ACC112 (cell line): ENCODE data around the gene OBP2B.
"Not testable (repeated sequence)": the region's sequence is repeated elsewhere in the genome, so short reads cannot be mapped to it uniquely, and the experiment has no call there.

Source experiments
- H2AFZ ChIP-seq: fragments of 200-600 bp; sonication (generic); one replicate; pipeline ENCODE4 v1.6.0; 2017; ENCODE audit warnings: antibody characterized with exemption, low read length; ENCODE audit not compliant: unreplicated experiment
- H3K27ac ChIP-seq: fragments of 200-600 bp; sonication (generic); 2 replicates; pipeline ENCODE4 v1.5.1; 2014; ENCODE audit warnings: low read depth, mild to moderate bottlenecking, antibody characterized with exemption, low read length, moderate library complexity
- H3K27me3 ChIP-seq: fragments of 200-600 bp; sonication (generic); 2 replicates; pipeline ENCODE4 v1.6.1; 2014; ENCODE audit warnings: mild to moderate bottlenecking, antibody characterized with exemption, low read length, moderate library complexity, mixed read lengths; ENCODE audit not compliant: insufficient read depth
- H3K36me3 ChIP-seq: fragments of 200-600 bp; sonication (generic); 2 replicates; pipeline ENCODE4 v1.6.1; 2016; ENCODE audit warnings: mild to moderate bottlenecking, antibody characterized with exemption, low read length, moderate library complexity, mixed read lengths; ENCODE audit not compliant: insufficient read depth
- H3K4me1 ChIP-seq: fragments of 200-600 bp; sonication (generic); one replicate; pipeline ENCODE4 v1.6.1; 2016; ENCODE audit warnings: low read length, mixed read lengths; ENCODE audit not compliant: insufficient read depth, unreplicated experiment, control insufficient read depth
- H3K4me3 ChIP-seq: fragments of 200-600 bp; sonication (generic); 2 replicates; pipeline ENCODE4 v1.5.1; 2014; ENCODE audit warnings: mild to moderate bottlenecking, low read depth, low read length
- H3K79me2 ChIP-seq: fragments of 200-600 bp; sonication (generic); one replicate; pipeline ENCODE4 v1.6.0; 2016; ENCODE audit warnings: low read length; ENCODE audit not compliant: control insufficient read depth, unreplicated experiment, insufficient read depth

Gene OBP2B

GRCh38 chr9:133218049-133218975 is 9.3 kb upstream of the OBP2B start:
- H3K27me3 ChIP-seq = peaks cover 85% of the 10 kb centered on the region
- H2AFZ ChIP-seq, H3K4me3 ChIP-seq, H3K4me1 ChIP-seq, H3K27ac ChIP-seq, H3K36me3 ChIP-seq, H3K79me2 ChIP-seq: not testable (repeated sequence)

- peaks cover 82% of the 10 kb centered on the region for H3K27me3 ChIP-seq
- not testable (repeated sequence) for H3K27ac ChIP-seq, H3K4me1 ChIP-seq, H3K36me3 ChIP-seq, H3K79me2 ChIP-seq, H3K4me3 ChIP-seq, H2AFZ ChIP-seq
Measured at GRCh38 chr9:133217333-133217988, 8.4 kb upstream of the OBP2B start.

GRCh38 chr9:133214276-133214675 is 5.2 kb upstream of the OBP2B start:
- H3K79me2 ChIP-seq, H2AFZ ChIP-seq, H3K4me3 ChIP-seq, H3K4me1 ChIP-seq, H3K27ac ChIP-seq, H3K36me3 ChIP-seq: not testable (repeated sequence)
- peaks cover 75% of the 10 kb centered on the region for H3K27me3 ChIP-seq

GRCh38 chr9:133210609-133211008 is 1.6 kb upstream of the OBP2B start:
- H3K27me3 ChIP-seq = peaks cover 55% of the 10 kb centered on the region
- H3K27ac ChIP-seq = no peak overlapping the region
- H3K36me3 ChIP-seq = no peaks in the 10 kb centered on the region
- H2AFZ ChIP-seq = no peak overlapping the region
- no peaks in the 10 kb centered on the region for H3K4me1 ChIP-seq
- H3K4me3 ChIP-seq = no peak overlapping the region
- H3K79me2 ChIP-seq = no peaks in the 10 kb centered on the region

DNA sequence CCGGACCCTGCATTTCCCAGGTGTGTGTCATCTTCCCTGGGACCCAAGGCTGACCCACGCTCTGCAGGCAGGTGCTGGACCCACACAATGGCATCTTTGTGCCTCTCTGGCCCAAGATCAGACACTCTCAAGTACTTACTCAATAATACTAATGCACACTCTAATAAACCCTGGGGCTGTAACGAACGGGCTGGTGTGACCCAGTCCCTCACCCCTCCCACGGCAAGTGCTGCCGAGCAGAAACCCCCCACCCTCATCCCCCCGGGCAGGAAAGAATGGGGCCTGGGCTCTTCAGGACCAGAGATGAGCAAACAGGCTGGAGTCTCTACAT is 1.1 kb upstream of the OBP2B start:
- no peak overlapping the region for H3K4me3 ChIP-seq
- H3K27me3 ChIP-seq = peaks cover 50% of the 10 kb centered on the region
- no peaks in the 10 kb centered on the region for H3K4me1 ChIP-seq
- no peak overlapping the region for H3K27ac ChIP-seq
- no peaks in the 10 kb centered on the region for H3K36me3 ChIP-seq
- no peak overlapping the region for H2AFZ ChIP-seq
- H3K79me2 ChIP-seq = no peaks in the 10 kb centered on the region

- H3K79me2 ChIP-seq, H3K36me3 ChIP-seq, H3K4me1 ChIP-seq, H2AFZ ChIP-seq, H3K4me3 ChIP-seq, H3K27ac ChIP-seq: not testable (repeated sequence)
- peaks cover 48% of the 10 kb centered on the region for H3K27me3 ChIP-seq
Measured at GRCh38 chr9:133209327-133210201, 514 bp upstream of the OBP2B start.

DNA sequence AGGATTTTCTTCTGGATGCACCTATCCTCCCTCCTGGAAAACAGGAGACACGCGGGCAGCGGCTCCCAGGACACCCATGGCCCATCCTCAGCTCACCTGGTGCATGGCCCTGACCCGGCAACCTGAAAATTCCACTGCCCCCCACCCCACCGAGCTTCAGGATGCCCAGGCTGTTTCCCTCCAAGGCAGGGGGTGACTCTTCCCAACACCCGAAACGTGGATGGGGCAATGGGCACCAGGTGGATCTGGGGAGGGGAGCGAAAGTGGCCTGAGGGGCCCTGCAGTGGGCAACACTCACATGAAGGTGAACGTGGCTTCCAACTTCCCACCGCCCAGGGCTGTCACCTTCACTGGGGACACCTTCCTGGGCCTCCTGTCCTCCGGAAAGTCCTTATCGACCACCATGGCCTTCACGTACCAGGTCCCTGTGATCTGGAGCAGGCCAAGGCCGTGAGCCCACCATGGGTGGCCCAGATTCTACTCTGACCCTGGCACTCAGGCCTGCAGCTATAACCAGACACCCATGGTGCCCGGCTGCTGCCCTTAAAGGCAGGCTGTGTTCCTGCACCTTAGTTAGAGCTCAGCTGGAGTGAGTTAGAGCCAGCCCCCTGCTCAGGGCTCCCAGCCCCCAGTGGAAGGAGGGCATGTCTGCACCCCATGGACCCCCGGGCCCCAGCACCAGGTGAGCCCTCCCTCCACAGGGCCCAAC is 725 bp downstream of the OBP2B start:
- not testable (repeated sequence) for H3K27ac ChIP-seq, H3K4me1 ChIP-seq, H2AFZ ChIP-seq, H3K36me3 ChIP-seq, H3K79me2 ChIP-seq, H3K4me3 ChIP-seq
- peaks cover 55% of the 10 kb centered on the region for H3K27me3 ChIP-seq

DNA sequence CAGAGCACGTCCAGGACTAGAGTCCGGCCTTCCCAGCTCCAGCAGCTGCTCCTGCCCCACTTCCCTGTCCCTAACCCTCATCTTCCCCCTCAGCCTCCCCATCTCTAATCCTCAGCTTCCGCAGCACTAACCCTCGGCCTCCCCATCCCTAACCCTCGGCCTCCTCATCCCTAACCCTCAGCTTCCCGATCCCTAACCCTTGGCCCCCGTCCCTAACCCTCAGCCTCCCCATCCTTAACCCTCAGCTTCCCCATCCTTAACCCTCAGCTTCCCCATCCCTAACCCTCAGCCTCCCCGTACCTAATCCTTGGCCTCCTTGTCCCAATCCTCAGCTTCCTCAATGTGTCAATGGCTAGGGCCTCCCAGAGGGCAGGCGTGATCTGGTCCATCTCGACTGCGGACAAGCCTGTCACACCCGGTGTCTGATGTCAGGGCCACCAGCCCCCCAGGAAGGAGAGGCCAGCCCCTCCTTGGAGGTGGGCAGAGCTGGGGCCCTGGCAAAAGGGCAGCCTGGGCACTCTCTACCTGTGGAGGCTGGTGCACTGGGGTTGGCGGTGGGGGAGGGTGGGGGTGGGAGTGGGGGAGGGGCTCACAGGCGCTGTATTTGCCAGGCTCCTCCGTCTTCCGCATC is 1.4 kb downstream of the OBP2B start:
- no peaks in the 10 kb centered on the region for H3K79me2 ChIP-seq
- no peak overlapping the region for H2AFZ ChIP-seq
- H3K4me1 ChIP-seq = no peaks in the 10 kb centered on the region
- no peaks in the 10 kb centered on the region for H3K36me3 ChIP-seq
- H3K27me3 ChIP-seq = peaks cover 58% of the 10 kb centered on the region
- no peak overlapping the region for H3K27ac ChIP-seq
- H3K4me3 ChIP-seq = no peak overlapping the region

DNA sequence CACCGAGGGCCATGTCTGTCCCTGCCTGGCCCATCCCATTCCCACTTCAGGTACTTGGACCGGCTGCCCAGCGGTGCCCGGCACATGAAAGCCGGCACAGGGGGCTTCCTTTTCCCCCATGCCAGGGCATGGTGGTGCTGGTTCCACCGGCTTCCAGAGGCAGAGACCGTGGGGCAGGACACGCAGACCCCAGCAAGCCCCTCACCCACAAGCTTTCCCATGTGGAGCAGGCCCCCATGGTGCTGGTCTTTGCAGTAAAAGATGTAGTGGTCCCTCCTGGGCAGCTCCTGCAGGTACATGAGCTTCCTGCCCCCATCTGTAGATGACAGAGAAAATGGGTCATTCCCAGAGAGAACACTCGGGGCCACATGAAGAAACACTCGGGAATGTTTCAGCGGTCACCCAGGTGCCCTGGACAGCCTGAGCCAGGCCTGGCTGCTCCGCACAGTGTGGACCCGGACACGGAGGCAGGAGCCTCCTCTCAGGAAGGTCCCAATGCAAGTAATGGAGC is 2.0 kb downstream of the OBP2B start:
- peaks cover 58% of the 10 kb centered on the region for H3K27me3 ChIP-seq

More for the DNA sequence above, 2.0 kb downstream of the OBP2B start:
- Histone ChIP-seq H3K27ac (no peak overlapping the region), H3K36me3 (no peaks in the 10 kb centered on the region), H3K79me2 (no peaks in the 10 kb centered on the region), H2AFZ (no peak overlapping the region), H3K4me3 (no peak overlapping the region), H3K4me1 (no peaks in the 10 kb centered on the region)
